Suprapubic skin (tissue), 4 donors: ENCODE data around the gene TM9SF4.

ENCODE experiments used
- CTCF ChIP-seq, 2 donors: fragments of 200-600 bp in 1 of 2; fragments of 450-650 bp in 1 of 2; sonication (generic) in 1 of 2; IDR thresholded peaks; one replicate each; pipeline ENCODE4 v1.5.1; 2016 to 2019; ENCODE audit warnings: antibody characterized with exemption in 2 of 2, mild to moderate bottlenecking in 1 of 2, moderate library complexity in 1 of 2
- EP300 ChIP-seq: sonication (generic); formaldehyde crosslinking; IDR thresholded peaks from one replicate; pipeline ENCODE4 v1.6.1; 2017; ENCODE audit warnings: antibody characterized with exemption
- POLR2A ChIP-seq, 2 donors: fragments of 450-650 bp; IDR thresholded peaks; one replicate each; pipeline ENCODE4 v1.6.1; 2017; ENCODE audit warnings: antibody characterized with exemption in 2 of 2, mild to moderate bottlenecking in 2 of 2, moderate library complexity in 2 of 2
- POLR2AphosphoS5 ChIP-seq, 3 donors: sonication (generic); formaldehyde crosslinking; IDR thresholded peaks; one replicate each; pipeline ENCODE4 v1.6.1; 2017; ENCODE audit warnings: antibody characterized with exemption in 3 of 3

DNA sequence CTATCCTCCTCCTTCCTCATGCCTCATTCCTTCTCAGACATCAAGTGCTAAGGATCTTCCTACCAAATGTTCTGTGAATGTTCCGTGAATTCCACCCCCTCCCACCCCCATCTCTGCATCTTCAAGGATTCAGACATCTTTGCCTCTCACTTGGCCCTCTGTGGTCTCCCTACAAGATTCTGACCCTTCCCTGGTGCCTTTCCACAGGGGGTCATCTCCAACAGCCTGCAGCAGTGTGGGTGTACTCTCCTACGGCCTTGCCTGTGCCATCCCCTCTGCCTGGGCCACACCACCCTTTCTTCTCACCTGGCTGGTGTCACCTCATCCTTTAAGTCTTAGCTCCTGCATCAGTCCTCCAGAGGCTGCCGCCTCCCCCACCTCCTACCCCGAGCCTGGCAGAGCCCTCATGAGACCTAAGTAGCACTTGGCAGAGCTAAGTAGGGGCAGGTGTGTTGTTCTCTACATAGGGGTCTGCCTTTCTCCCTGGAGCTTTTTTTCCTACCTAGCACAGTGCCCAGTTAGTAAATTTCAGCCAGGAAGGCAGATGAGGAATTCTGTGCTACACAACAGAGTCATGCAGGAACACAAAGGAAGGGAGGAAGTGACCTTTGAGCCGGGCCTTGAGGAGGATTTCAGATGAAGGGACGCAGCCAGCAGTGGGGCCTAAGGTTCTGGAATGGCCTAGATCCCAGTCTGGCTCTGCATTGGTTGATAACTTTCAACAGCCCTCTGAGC is 43.1 kb downstream of the TM9SF4 start:
- TF ChIP-seq EP300 (no peak), POLR2A (IDR thresholded peaks at IDR 0.05) (no peak), CTCF (IDR thresholded peaks at IDR 0.05) (no peak), POLR2AphosphoS5 (IDR thresholded peaks at IDR 0.05) (no peak)
